ENCODE results near the gene TNFRSF19.
"Not testable (repeated sequence)": the region's sequence is repeated elsewhere in the genome, so short reads cannot be mapped to it uniquely, and the experiment has no call there.

TNFRSF19 gene

DNA sequence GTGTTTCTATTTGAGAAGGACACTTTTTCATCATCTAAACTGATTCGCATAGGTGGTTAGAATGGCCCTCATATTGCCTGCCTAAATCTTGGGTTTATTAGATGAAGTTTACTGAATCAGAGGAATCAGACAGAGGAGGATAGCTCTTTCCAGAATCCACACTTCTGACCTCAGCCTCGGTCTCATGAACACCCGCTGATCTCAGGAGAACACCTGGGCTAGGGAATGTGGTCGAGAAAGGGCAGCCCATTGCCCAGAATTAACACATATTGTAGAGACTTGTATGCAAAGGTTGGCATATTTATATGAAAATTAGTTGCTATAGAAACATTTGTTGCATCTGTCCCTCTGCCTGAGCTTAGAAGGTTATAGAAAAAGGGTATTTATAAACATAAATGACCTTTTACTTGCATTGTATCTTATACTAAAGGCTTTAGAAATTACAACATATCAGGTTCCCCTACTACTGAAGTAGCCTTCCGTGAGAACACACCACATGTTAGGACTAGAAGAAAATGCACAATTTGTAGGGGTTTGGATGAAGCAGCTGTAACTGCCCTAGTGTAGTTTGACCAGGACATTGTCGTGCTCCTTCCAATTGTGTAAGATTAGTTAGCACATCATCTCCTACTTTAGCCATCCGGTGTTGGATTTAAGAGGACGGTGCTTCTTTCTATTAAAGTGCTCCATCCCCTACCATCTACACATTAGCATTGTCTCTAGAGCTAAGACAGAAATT lies 103.8 kb downstream of the TNFRSF19 start:
- H3K36me3 Mint-ChIP-seq (ENCODE audit: low read depth): peaks cover 49% of the 10 kb centered on the region
- H3K4me3 Mint-ChIP-seq: no peak overlapping the region
- H3K9me3 Mint-ChIP-seq: no peaks in the 10 kb centered on the region
- H3K4me1 Mint-ChIP-seq: peaks cover 48% of the 10 kb centered on the region
- no peak for TF ChIP-seq CTCF (IDR thresholded peaks at IDR 0.05; ENCODE audit: unreplicated experiment in 3 of 3)
- H3K27me3 Mint-ChIP-seq (ENCODE audit: low read depth): no peaks in the 10 kb centered on the region
- peak overlapping the region; percentile 85 to 89 (median 89) for H3K27ac Mint-ChIP-seq

GRCh38 chr13:23674795-23675640 lies 104.8 kb downstream of the TNFRSF19 start:
- no peaks in the 10 kb centered on the region for H3K9me3 Mint-ChIP-seq
- H3K27ac Mint-ChIP-seq: peak overlapping the region; percentile 8 to 89 (median 57)
- H3K4me1 Mint-ChIP-seq: peaks cover 52% of the 10 kb centered on the region
- no peak for TF ChIP-seq CTCF (IDR thresholded peaks at IDR 0.05; ENCODE audit: unreplicated experiment in 3 of 3)
- peaks cover 40% of the 10 kb centered on the region for H3K36me3 Mint-ChIP-seq (ENCODE audit: low read depth)
- H3K4me3 Mint-ChIP-seq: no peak overlapping the region
- no peaks in the 10 kb centered on the region for H3K27me3 Mint-ChIP-seq (ENCODE audit: low read depth)

DNA sequence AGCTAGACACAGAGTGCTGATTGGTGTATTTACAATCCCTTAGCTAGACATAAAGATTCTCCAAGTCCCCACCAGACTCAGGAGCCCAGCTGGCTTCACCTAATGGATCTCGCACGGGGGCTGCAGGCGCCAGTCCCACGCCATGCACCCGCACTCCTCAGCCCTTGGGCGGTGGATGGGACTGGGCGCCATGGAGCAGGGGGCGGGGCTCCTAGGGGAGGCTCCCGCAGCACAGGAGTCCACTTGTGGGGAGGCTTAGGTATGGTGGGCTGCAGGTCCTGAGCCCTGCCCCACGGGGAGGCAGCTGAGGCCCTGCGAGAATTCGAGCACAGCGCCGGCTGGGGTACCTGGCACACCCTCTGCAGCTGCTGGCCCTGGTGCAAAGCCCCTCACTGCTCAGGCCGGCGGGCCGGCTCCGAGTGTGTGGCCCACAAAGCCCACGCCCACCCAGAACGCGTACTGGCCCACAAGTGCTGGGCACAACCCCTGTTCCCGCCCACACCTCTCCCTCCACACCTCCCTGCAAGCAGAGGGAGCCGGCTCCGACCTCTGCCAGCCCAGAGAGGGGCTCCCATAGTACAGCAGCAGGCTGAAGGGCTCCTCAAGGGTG lies 107.6 kb downstream of the TNFRSF19 start:
- Mint-ChIP-seq H3K4me1 (peaks cover 50% of the 10 kb centered on the region), H3K27ac (peak overlapping the region; percentile 69 to 90 (median 75)), H3K36me3 (ENCODE audit: low read depth) (peaks cover 36% of the 10 kb centered on the region)
- H3K4me3 Mint-ChIP-seq; H3K9me3 Mint-ChIP-seq; H3K27me3 Mint-ChIP-seq (ENCODE audit: low read depth): not testable (repeated sequence)

DNA sequence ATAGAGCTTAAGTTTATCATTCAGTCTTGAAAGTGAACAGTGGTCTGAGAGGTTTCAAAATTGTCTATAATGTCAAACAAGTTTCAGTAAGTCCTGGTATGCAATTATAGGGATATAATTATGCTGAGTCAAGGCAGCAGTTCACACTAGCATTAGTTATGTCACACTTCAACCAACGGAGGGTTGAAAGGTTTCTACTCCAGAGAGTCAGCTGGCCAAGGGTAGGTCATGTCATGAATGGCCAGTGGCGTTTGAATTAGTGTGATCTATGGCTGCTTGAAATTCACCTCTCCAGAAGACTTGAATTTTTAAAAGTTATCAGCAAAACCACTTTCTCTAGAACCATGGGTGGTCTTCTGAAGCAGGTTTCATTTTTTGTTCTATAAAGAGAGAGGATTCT lies 108.6 kb downstream of the TNFRSF19 start:
- peaks cover 31% of the 10 kb centered on the region for H3K36me3 Mint-ChIP-seq (ENCODE audit: low read depth)
- no peak for TF ChIP-seq CTCF (IDR thresholded peaks at IDR 0.05; ENCODE audit: unreplicated experiment in 3 of 3)
- H3K4me3 Mint-ChIP-seq: no peak overlapping the region
- peak overlapping the region; percentile 94 to 96 (median 95) for H3K27ac Mint-ChIP-seq
- no peaks in the 10 kb centered on the region for H3K27me3 Mint-ChIP-seq (ENCODE audit: low read depth)
- peaks cover 12% of the 10 kb centered on the region for H3K9me3 Mint-ChIP-seq
- peaks cover 40% of the 10 kb centered on the region for H3K4me1 Mint-ChIP-seq

GRCh38 chr13:23679220-23679619 lies 109.0 kb downstream of the TNFRSF19 start:
- Mint-ChIP-seq H3K27ac (peak overlapping the region; percentile 94 to 96 (median 95)), H3K4me3 (peak overlapping the region in 2 of 3 experiments; percentile 19 to 45), H3K36me3 (ENCODE audit: low read depth) (peaks cover 27% of the 10 kb centered on the region), H3K9me3 (peaks cover 14% of the 10 kb centered on the region), H3K4me1 (peaks cover 36% of the 10 kb centered on the region), H3K27me3 (ENCODE audit: low read depth) (no peaks in the 10 kb centered on the region)
- no peak for TF ChIP-seq CTCF (IDR thresholded peaks at IDR 0.05; ENCODE audit: unreplicated experiment in 3 of 3)
